GM12878 (cell line): ENCODE data around the gene ANKRD44. TPM values are rescaled to one million over a fixed set of nuclear protein-coding genes. Genes with fewer than 3 reads are reported as not detected.

ENCODE experiments used
- ATAC-seq: fragments of 200-7000 bp; cut with Tn5 transposase; 3 replicates; pipeline ENCODE4 v1.9.1; 2020; ENCODE audit warnings: mild to moderate bottlenecking, moderate library complexity
- BruUV-seq: library from RNA; stranded (reverse); fragments of 400-500 nt; replicated peaks from 2 replicates; lab custom pipeline; 2021; lab: Mats Ljungman, UMichigan
- CTCF ChIA-PET: fragments of 300-600 bp; sonication (Branson Sonifier 250); formaldehyde crosslinking; extraction: SDS; loops from one replicate; lab custom pipeline; 2021; ENCODE audit warnings: inconsistent platforms; lab: Yijun Ruan, JAX
- POLR2A ChIA-PET: fragments of 350-600 bp; formaldehyde crosslinking; extraction: SDS; loops from one replicate; lab custom pipeline; 2021; ENCODE audit warnings: inconsistent platforms; lab: Charles Lee
- RAD21 ChIA-PET: fragments of 300-600 bp; sonication (Branson Sonifier 250); formaldehyde crosslinking; loops from one replicate; lab custom pipeline; 2023; ENCODE audit warnings: antibody characterized with exemption; ENCODE audit not compliant: unreplicated experiment; lab: Charles Lee
- SMC1A ChIA-PET: fragments of 300-600 bp; sonication (Branson Sonifier 250); formaldehyde crosslinking; loops from one replicate; lab custom pipeline; 2023; ENCODE audit not compliant: unreplicated experiment, uncharacterized antibody; lab: Charles Lee
- DNase-seq: peaks from one replicate; pipeline ENCODE4 v3.0.0-alpha.2; 2011; ENCODE audit warnings: low read depth, low spot score
- FAIRE-seq: peaks from 3 replicates; lab custom pipeline; 2011; peaks lifted over from hg19 to GRCh38; lab: Jason Lieb, UNC
- H2AFZ ChIP-seq: 2 replicates; pipeline ENCODE4 v1.6.0; 2011; ENCODE audit warnings: low read depth, low read length, control low read depth; ENCODE audit not compliant: control insufficient read depth
- H3K27ac ChIP-seq: 2 replicates; pipeline ENCODE4 v1.5.1; 2011; ENCODE audit warnings: control low read depth; ENCODE audit not compliant: control insufficient read depth, insufficient read depth
- H3K27me3 ChIP-seq, 2 experiments: replicated peaks in 1 of 2; 2 replicates each; pipeline versions ENCODE4 v1.6.0 to v1.6.1; 2011; ENCODE audit warnings: low read length in 1 of 2; ENCODE audit not compliant: control insufficient read depth in 2 of 2, insufficient read depth in 2 of 2
- H3K36me3 ChIP-seq, 2 experiments: 2 replicates each; pipeline ENCODE4 v1.5.1; 2011; ENCODE audit warnings: low read length in 1 of 2; ENCODE audit not compliant: control insufficient read depth in 2 of 2, insufficient read depth in 2 of 2
- H3K4me1 ChIP-seq: 2 replicates; pipeline ENCODE4 v1.6.1; 2011; ENCODE audit warnings: mild to moderate bottlenecking, low read length, moderate library complexity, mixed read lengths; ENCODE audit not compliant: control insufficient read depth, insufficient read depth
- H3K4me2 ChIP-seq: 2 replicates; pipeline ENCODE4 v1.6.0; 2011; ENCODE audit warnings: control low read depth; ENCODE audit not compliant: control insufficient read depth, insufficient read depth
- H3K4me3 ChIP-seq: fragments of 200-600 bp; sonication (generic); 2 replicates; pipeline ENCODE4 v1.5.1; 2016
- H3K79me2 ChIP-seq: 2 replicates; pipeline ENCODE4 v1.6.0; 2011; ENCODE audit warnings: low read length; ENCODE audit not compliant: control insufficient read depth, insufficient read depth
- H3K9ac ChIP-seq: 2 replicates; pipeline ENCODE4 v1.8.0; 2011; ENCODE audit warnings: low read length, control low read depth, mixed read lengths; ENCODE audit not compliant: control insufficient read depth, insufficient read depth
- H3K9me3 ChIP-seq: replicated peaks from 3 replicates; pipeline ENCODE4 v1.5.1; 2011; ENCODE audit warnings: mild to moderate bottlenecking, low read length; ENCODE audit not compliant: control insufficient read depth, insufficient read depth
- H4K20me1 ChIP-seq: 2 replicates; pipeline ENCODE4 v1.6.0; 2011; ENCODE audit not compliant: control insufficient read depth, insufficient read depth
- ATF7 ChIP-seq: fragments of 450-650 bp; IDR thresholded peaks from 2 replicates; pipeline ENCODE4 v1.6.1; 2016; ENCODE audit warnings: low read depth, mild to moderate bottlenecking
- BHLHE40 ChIP-seq, 2 experiments: fragments of 450-650 bp in 1 of 2; IDR thresholded peaks; 2 replicates each; pipeline ENCODE4 v1.6.1; 2011 to 2017; ENCODE audit warnings: low read depth in 2 of 2, borderline replicate concordance in 1 of 2, improper control_type of control experiment in 1 of 2, low read length in 1 of 2, mild to moderate bottlenecking in 1 of 2
- CHD1 ChIP-seq: IDR thresholded peaks from 2 replicates; pipeline ENCODE4 v1.6.1; 2012; ENCODE audit warnings: low read depth, low read length, improper control_type of control experiment
- FOS ChIP-seq: IDR thresholded peaks from 3 replicates; pipeline ENCODE4 v1.6.1; 2011; ENCODE audit warnings: borderline replicate concordance; ENCODE audit not compliant: insufficient read length; ENCODE audit errors: extremely low read depth
- HCFC1 ChIP-seq: fragments of 150-350 bp; IDR thresholded peaks from 2 replicates; pipeline ENCODE4 v1.6.1; 2014; ENCODE audit warnings: low read length
- HDAC2 ChIP-seq: fragments of 200-600 bp; sonication (generic); IDR thresholded peaks from 2 replicates; pipeline ENCODE4 v1.6.1; 2017
- HDAC6 ChIP-seq: fragments of 200-600 bp; sonication (generic); IDR thresholded peaks from one replicate; pipeline ENCODE4 v1.8.0; 2017; ENCODE audit warnings: antibody characterized with exemption; ENCODE audit not compliant: unreplicated experiment
- IKZF2 ChIP-seq, 2 experiments: fragments of 450-650 bp; IDR thresholded peaks; 2 replicates each; pipeline ENCODE4 v1.6.1; 2017; ENCODE audit warnings: mild to moderate bottlenecking in 2 of 2, moderate library complexity in 2 of 2
- KLF5 ChIP-seq: fragments of 450-650 bp; IDR thresholded peaks from 2 replicates; pipeline ENCODE4 v1.6.1; 2014; ENCODE audit warnings: mild to moderate bottlenecking; ENCODE audit not compliant: partially characterized antibody
- NFIC ChIP-seq: IDR thresholded peaks from 2 replicates; pipeline ENCODE4 v1.6.1; 2012; ENCODE audit warnings: low read depth, mild to moderate bottlenecking, inconsistent platforms, low read length, moderate library complexity
- NFYA ChIP-seq: IDR thresholded peaks from 2 replicates; pipeline ENCODE4 v1.6.1; 2011; ENCODE audit warnings: low read depth, mild to moderate bottlenecking, low read length, improper control_type of control experiment, borderline replicate concordance
- NRF1 ChIP-seq: conservative IDR thresholded peaks from 2 replicates; pipeline ENCODE4 v1.6.1; 2011; ENCODE audit warnings: mild to moderate bottlenecking, low read depth, low read length, improper control_type of control experiment
- PAX5 ChIP-seq: IDR thresholded peaks from 2 replicates; pipeline ENCODE4 v1.6.1; 2011; ENCODE audit warnings: low read depth, low read length, borderline replicate concordance
- STAT3 ChIP-seq: IDR thresholded peaks from 2 replicates; pipeline ENCODE4 v1.6.1; 2011; ENCODE audit warnings: low read depth, low read length, improper control_type of control experiment
- YBX1 ChIP-seq: fragments of 450-650 bp; IDR thresholded peaks from 2 replicates; pipeline ENCODE4 v1.6.1; 2016; ENCODE audit warnings: antibody characterized with exemption
- YY1 ChIP-seq: IDR thresholded peaks from 2 replicates; pipeline ENCODE4 v1.6.1; 2011; ENCODE audit warnings: low read depth, mild to moderate bottlenecking, low read length
- in situ Hi-C: fragments of 300-500 bp; cut with MboI; formaldehyde crosslinking; loops from 9 replicates; pipeline ENCODE4 v1.14.3; 2018; ENCODE audit warnings: mixed read lengths
- intact Hi-C: fragments of 100-400 bp; cut with micrococcal nuclease; formaldehyde crosslinking; loops from one replicate; pipeline ENCODE4 v1.14.2; 2022; ENCODE audit not compliant: unreplicated experiment
- polyA plus RNA-seq, 11 experiments: library from polyadenylated mRNA; depleted of rRNA in 4 of 11; unstranded in 6 of 11; stranded (reverse) in 5 of 11; fragments of >200 nt; fragmentation: Nextera tagmentation in 4 of 11; fragmentation: Illumina TruSeq in 1 of 11; extraction: Ambion mirVana in 4 of 11; extraction: Trizol in 1 of 11; gene quantifications; 1 replicate in 1 of 11; 2 replicates in 10 of 11; pipeline versions ENCODE4 v1.2.1 to v1.2.3, GENCODE V29; 2011 to 2016; ENCODE audit warnings: inconsistent platforms in 2 of 11, missing spikeins in 2 of 11, low read depth in 1 of 11
- total RNA-seq, 4 experiments: library from RNA; depleted of rRNA in 3 of 4; stranded (reverse); fragments of >200 nt in 3 of 4; fragmentation: Illumina TruSeq in 1 of 4; extraction: Trizol in 1 of 4; gene quantifications; 2 replicates each; pipeline versions ENCODE4 v1.2.1 to v1.2.3, GENCODE V29; 2013 to 2021
- TF ChIP-seq, protein P1 (sequence below): fragments of 150-350 bp; IDR thresholded peaks from 2 replicates; pipeline ENCODE4 v1.6.1; 2016; ENCODE audit warnings: low read depth, low read length
- TF ChIP-seq, protein P2 (sequence below): fragments of 450-650 bp; IDR thresholded peaks from 2 replicates; pipeline ENCODE4 v1.6.1; 2017; ENCODE audit warnings: borderline replicate concordance
- TF ChIP-seq, protein P3 (sequence below): IDR thresholded peaks from 2 replicates; pipeline ENCODE4 v1.6.1; 2012; ENCODE audit warnings: low read depth, low read length, improper control_type of control experiment
- TF ChIP-seq, protein P4 (sequence below): IDR thresholded peaks from 2 replicates; pipeline ENCODE4 v1.6.1; 2011; ENCODE audit warnings: low read depth, mild to moderate bottlenecking, low read length, moderate library complexity, borderline replicate concordance; ENCODE audit errors: extremely low read depth

Gene ANKRD44
- total and polyA plus RNA-seq, 10 of the 15 experiments (the other 5 are each of a cell fraction or from before 2014, with no cell fraction given) = 19.1 to 99.1 (median 59.6) TPM

DNA sequence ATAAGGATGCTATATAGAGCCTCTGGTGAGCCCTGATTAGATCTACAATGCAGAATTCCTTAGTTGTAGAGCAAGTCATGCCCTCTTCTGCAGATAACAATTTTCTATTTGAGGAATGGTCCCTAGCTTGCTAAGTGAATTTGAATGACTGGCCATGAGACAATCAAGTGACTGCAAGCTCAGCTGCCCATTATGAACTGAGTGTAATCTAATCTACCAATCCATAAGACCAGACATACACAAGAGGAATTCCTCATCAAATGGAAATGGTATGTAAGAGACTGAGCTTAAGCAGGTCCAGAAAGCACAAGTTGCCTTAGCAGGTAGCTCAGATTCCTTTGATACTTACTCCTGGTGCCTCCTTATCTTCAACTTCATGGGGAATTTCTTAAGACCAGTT is 4.8 kb upstream of the ANKRD44 start:
- H3K27me3 ChIP-seq = no peaks in the 10 kb centered on the region
- FAIRE-seq (no peak), ATAC-seq (no peak), DNase-seq (no peak)
- in situ Hi-C loops = no loop called here
- ChIA-PET POLR2A (no interaction called here), RAD21 (interaction anchor here (2.0 kb wide), 1 partner anchor 202 kb away, joined by 8 read pairs; no protein-coding TSS in a partner anchor), SMC1A (interaction anchor here (1.8 to 5.5 kb wide), 3 partner anchors 121 to 201 kb away, joined by 9 to 22 read pairs (median 21); no protein-coding TSS in a partner anchor), CTCF (interaction anchor here (1.1 to 1.6 kb wide), 4 partner anchors 12 to 463 kb away, joined by 3 to 6 read pairs (median 4); no protein-coding TSS in a partner anchor)
- H2AFZ ChIP-seq = no peak overlapping the region
- H3K27ac ChIP-seq = no peak overlapping the region
- H3K79me2 ChIP-seq = peaks cover 11% of the 10 kb centered on the region
- BruUV-seq = no TSS peak
- H3K9ac ChIP-seq = no peak overlapping the region
- peaks cover 7% of the 10 kb centered on the region for H3K4me1 ChIP-seq
- no peaks in the 10 kb centered on the region for H4K20me1 ChIP-seq
- H3K4me3 ChIP-seq = no peak overlapping the region
- H3K9me3 ChIP-seq = no peaks in the 10 kb centered on the region
- H3K4me2 ChIP-seq = no peak overlapping the region
- H3K36me3 ChIP-seq = no peaks in the 10 kb centered on the region
- TF ChIP-seq NFYA (no peak), CHD1 (no peak), YY1 (no peak), HDAC6 (no peak), STAT3 (no peak), NFIC (no peak), KLF5 (no peak), HDAC2 (no peak), FOS (no peak), BHLHE40 (IDR thresholded peaks at IDR 0.05; ENCODE audit: borderline replicate concordance in 1 of 2, low read depth in 2 of 2, low read length in 1 of 2) (no peak), PAX5 (no peak), NRF1 (no peak), HCFC1 (no peak), IKZF2 (IDR thresholded peaks at IDR 0.05) (no peak), YBX1 (no peak), ATF7 (no peak)
- TF ChIP-seq, protein P1, sequence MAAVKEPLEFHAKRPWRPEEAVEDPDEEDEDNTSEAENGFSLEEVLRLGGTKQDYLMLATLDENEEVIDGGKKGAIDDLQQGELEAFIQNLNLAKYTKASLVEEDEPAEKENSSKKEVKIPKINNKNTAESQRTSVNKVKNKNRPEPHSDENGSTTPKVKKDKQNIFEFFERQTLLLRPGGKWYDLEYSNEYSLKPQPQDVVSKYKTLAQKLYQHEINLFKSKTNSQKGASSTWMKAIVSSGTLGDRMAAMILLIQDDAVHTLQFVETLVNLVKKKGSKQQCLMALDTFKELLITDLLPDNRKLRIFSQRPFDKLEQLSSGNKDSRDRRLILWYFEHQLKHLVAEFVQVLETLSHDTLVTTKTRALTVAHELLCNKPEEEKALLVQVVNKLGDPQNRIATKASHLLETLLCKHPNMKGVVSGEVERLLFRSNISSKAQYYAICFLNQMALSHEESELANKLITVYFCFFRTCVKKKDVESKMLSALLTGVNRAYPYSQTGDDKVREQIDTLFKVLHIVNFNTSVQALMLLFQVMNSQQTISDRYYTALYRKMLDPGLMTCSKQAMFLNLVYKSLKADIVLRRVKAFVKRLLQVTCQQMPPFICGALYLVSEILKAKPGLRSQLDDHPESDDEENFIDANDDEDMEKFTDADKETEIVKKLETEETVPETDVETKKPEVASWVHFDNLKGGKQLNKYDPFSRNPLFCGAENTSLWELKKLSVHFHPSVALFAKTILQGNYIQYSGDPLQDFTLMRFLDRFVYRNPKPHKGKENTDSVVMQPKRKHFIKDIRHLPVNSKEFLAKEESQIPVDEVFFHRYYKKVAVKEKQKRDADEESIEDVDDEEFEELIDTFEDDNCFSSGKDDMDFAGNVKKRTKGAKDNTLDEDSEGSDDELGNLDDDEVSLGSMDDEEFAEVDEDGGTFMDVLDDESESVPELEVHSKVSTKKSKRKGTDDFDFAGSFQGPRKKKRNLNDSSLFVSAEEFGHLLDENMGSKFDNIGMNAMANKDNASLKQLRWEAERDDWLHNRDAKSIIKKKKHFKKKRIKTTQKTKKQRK = no peak
- TF ChIP-seq, protein P2, sequence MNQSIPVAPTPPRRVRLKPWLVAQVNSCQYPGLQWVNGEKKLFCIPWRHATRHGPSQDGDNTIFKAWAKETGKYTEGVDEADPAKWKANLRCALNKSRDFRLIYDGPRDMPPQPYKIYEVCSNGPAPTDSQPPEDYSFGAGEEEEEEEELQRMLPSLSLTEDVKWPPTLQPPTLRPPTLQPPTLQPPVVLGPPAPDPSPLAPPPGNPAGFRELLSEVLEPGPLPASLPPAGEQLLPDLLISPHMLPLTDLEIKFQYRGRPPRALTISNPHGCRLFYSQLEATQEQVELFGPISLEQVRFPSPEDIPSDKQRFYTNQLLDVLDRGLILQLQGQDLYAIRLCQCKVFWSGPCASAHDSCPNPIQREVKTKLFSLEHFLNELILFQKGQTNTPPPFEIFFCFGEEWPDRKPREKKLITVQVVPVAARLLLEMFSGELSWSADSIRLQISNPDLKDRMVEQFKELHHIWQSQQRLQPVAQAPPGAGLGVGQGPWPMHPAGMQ = no peak
- TF ChIP-seq, protein P3, sequence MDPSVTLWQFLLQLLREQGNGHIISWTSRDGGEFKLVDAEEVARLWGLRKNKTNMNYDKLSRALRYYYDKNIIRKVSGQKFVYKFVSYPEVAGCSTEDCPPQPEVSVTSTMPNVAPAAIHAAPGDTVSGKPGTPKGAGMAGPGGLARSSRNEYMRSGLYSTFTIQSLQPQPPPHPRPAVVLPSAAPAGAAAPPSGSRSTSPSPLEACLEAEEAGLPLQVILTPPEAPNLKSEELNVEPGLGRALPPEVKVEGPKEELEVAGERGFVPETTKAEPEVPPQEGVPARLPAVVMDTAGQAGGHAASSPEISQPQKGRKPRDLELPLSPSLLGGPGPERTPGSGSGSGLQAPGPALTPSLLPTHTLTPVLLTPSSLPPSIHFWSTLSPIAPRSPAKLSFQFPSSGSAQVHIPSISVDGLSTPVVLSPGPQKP = no peak
- TF ChIP-seq, protein P4, sequence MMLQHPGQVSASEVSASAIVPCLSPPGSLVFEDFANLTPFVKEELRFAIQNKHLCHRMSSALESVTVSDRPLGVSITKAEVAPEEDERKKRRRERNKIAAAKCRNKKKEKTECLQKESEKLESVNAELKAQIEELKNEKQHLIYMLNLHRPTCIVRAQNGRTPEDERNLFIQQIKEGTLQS = no peak
- intact Hi-C loops = no loop called here
